ENCODE measurements around the gene RAPGEF3.

Gene RAPGEF3

DNA sequence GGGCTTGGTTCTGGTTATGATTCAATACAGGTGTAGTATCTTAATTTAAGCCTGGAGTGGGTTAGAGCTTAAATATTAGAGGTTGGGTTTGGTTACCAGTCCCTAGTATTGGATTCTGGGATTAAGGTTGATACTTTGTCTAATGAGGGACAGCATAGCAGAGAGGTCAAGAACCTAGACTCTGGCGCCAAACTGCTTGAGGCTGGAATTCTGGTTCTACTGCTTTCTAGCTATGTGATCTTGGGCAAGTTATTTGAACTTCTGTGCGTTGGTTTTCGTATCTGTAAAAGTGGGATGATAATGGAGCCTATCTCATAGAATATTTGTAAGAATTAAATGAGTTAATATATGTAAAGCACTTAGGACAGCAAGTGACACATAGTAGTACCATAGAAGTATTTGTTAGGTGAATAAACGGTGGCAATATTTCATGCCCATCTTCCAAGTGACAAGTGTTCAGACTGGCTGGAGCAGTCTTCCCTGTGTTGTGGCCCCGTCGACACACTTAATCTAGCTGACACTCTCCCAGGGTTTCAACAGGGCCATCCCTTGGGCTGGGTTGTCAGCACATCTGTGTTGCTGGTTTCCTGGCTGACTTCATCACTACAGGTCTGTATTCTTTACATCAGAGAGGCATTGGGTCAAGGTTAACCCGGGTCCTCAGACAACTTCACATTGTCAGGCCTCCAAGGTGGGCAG, 36.4 kb downstream of the RAPGEF3 start:
- DNase-seq (ENCODE audit: low read depth, low spot score): no peak

DNA sequence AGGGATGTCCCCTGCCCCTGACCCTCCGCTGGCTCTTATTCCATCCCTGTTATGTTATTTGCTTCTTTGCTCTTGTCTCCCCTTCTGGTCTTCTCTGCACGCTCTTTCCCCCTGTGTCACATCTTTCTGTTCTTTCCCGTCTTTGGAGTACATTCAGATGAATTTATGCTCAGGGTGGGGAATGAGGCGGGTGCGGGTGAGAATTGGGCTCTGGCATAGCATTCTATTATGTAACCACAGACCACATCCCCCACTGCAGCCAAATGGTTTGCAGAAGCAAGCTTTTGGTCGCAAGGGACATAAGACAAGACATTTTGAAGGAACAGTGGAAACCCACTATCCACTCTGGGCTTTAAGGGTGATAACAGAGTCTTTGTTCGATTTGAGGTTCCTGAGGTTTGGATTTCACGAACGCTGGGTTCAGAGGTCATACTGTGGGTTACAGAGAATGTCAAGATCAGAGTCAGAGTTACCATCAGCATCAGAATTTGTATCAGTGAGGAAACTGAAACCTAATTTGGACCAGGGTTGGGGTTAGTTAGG, 37.2 kb downstream of the RAPGEF3 start:
- DNase-seq (ENCODE audit: low read depth, low spot score): no peak

DNA sequence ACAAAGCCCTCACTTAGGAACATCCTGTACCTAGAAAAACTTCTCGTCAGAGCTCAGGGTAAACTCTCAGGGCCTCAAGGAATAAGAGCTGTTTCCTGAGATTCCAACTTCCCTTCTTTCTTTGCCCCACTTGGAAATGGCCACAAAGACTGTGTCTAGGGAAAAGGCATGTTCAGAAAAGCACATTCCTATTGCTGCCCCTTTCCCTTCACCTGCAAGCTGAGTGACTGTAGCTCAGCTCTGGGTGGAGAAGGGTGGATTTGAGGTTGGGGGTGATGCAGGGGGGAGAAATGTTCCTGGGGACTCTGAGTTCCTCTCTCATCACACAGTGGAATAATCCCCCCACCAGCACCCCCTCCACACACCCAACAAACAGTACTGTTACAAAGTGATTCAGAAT, 40.1 kb downstream of the RAPGEF3 start:
- DNase-seq (ENCODE audit: low read depth, low spot score): no peak

DNA sequence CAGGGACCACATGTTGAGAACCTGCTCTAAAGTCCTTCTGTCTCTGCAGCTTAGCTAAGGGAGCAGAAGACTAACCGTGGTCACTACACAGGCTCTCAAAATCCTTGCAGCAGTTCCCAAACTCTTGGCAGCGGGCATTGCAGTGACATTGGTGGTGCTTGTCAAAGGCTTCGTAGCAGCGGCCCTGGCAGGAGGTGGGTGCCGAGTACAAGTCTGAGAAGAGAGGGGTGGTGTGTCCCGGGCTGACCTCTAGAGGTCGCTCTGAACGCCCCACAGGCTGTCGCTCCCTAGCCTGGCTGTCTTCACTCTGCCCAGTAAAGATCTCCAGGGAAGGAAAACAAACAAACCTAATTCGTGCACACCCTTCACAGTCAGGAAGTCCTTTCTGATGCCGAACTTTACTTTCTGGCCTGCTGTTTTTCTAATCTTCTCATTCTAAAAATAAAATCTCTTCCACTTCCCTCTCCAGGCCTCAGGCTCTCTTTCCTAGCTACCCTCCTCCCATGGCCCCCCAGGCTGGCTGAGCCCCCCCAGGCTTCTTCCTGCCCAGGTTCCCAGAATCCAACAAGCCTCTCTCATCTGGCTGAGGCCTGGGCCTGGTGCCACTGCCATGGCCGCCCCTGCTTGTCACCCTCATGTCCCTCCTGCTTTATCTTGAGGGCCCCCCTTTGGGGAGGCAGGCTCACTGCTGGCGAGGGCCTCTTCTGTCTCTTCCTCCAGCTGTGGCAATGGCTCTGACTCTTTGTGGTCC, 41.1 kb downstream of the RAPGEF3 start:
- DNase-seq (ENCODE audit: low read depth, low spot score): peak; percentile 95

DNA sequence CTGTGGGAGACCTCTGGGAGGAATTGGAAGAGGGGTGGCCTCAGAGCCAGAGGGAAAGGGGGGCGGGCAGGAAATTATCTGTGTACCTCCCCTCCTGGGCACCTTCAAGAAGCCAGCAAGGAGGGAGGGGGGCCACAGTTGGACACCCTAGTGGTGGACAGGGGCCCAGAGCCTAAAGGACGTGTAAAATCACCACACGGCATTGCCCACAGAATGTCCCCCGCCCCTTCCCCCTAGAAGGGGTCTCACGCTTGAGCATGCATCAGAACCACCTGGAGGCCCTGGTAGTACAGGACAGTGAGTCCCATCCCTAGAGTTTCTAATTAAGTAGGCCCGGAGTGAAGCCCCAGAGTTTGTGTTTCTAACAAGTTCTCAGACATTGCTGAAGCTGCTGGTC, 41.6 kb downstream of the RAPGEF3 start:
- DNase-seq (ENCODE audit: low read depth, low spot score): no peak

DNA sequence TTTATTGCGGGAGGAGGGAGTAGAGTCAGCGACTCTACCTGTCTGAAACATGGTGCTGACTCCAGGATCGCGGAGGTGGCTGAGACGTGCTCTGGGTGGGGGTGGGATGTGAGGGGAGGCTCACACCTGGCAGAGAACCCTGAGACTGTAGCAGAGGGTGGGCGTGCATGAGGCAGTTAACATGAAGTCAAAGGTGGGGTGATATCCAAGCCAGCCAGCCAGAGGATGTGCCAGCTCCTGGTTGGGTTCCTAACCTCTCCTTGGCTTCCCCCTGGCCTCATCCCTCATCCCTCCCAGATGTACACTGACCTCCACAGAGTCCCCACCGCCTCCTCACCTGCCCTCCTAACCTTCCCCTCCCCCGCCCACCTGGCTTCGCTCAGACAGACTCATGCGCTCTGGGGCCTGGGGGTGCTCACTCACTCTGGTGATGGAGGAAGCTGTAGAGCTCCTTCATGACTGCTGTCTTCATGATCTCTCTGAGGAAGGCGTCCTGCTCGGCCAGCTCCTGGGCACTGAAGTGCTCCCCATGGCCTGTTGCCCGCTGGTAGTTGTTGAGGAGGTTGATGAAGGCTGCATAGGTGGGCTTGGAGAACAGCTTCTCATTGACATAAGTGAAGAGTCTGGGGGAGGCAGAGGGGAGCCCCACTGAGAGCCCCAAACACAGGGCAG, 42.7 kb downstream of the RAPGEF3 start:
- no peak for DNase-seq (ENCODE audit: low read depth, low spot score)

DNA sequence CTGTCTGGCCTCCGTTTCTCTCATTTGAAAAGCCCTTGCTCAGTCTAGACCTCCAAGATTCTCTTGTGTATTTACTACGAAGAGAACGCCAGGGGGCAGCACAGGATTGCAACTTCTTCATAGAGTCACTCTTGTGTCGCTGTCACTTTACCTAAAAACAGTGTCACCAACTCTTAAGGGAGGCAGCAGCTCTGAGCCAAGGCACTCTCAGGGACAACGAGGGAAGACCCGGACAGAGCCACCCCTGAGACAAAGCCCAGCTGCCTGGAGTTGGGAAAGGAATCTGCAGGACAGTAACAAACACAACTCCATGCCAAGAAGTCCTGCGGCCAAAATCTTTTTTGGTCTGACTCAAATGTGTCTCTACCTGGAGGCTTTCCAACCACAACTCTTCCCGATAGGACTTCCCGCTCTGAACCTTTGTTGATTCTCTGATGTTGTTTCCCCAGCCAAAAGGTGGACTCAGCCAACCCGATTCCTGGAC, 43.2 kb downstream of the RAPGEF3 start:
- DNase-seq (ENCODE audit: low read depth, low spot score): peak; percentile 70

DNA sequence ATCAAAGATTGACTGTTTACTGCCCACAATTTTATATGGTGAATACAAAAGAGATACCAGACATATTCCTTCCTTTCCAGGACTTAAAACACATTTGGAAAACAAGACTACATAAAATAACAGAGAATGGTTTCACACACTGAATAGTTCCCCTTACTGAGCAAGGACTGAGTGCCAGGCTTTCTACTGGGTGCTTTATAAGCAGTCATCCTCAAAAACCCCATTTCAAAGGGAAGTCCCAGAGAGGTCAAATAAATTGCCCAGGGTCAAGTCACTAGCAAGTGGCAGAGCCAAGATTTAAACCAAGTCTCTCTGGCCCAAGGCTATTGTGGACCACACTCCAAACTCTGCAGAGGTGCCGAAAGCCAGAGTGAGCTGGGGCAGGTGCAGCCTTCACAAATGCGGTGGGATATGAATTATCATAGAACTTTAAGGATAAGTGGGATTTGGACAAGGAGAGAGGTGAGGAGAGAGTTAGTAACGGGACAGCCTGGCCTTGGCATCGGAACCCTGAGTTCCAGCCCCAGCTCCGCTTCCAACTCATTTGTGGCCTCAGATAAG, 43.8 kb downstream of the RAPGEF3 start:
- DNase-seq (ENCODE audit: low read depth, low spot score): no peak

DNA sequence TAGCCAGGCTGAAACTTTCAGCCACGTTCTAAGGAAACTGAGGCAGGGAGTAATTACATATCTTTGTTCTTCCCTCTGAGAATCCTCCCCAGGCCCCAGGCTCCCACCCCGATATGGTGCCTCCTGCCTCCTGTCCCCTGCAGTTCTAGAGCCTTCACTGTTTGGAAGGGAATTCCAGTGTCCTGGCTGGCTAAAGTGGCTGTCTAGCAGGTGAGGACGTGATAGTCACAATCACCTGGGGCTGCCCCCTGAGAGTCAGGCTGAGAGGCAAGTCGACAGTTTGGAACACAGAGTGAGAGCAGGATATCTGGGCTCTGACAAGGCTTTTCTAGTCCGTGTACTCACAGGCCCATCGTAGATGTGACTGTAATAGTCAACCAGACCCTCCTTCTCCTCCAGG, 46.5 kb downstream of the RAPGEF3 start:
- no peak for DNase-seq (ENCODE audit: low read depth, low spot score)

DNA sequence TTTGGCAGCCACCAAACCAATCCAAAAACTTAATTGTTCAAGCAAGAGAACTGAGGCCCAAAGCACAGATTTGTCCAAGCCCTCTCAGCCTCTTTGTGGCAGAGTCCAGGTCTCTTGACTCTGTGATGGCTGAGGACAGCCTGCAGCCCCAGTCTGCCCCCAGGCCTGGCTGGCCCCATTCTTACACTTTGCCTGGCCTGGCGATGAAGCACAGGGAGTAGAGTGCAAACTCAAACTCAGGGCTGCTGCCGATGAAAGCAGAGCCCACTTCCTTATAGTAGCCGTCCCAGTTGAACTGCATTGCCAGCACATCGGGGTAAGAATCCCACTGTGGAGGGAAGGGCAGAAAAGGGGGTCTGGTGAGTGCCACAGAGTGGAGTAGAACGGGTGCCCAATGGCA, 47.2 kb downstream of the RAPGEF3 start:
- DNase-seq (ENCODE audit: low read depth, low spot score): no peak

DNA sequence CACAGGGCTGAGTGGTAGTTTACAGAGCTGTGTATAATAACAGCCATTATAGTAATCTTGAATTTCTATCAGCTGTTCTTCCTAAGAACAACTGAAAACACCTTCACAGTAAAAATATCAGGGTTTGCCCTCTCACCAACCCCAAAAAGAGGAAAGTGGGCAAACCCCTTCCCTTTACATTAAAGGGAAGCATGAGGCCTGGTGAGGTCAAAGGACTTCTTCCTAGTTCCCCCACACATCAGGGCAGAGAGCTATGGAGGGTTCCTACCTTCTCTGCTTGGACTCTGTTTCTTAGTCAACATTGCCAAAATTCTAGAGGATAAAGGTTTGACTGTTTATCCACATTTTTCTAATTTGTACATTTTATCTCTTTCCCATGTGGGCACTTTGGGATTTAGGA, 48.4 kb downstream of the RAPGEF3 start:
- no peak for DNase-seq (ENCODE audit: low read depth, low spot score)

DNA sequence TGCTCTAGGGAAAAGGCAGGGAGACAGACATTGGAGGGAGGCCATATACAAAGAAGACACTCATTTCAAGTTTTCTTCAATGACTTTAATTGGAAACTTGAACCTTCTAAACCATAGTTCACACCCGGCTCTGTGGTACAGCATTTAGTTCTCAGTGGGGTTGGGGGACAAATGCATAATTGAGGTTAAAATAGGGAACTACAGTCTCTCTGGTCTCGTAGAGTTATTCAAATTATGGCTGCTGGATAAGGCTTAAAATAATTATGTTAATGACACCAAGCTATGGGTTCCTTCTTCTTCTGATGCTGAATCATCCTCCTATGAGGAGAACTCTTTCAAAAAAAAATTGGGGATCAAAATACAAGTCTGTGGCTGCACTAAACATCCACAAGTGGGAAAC, 49.0 kb downstream of the RAPGEF3 start:
- no peak for DNase-seq (ENCODE audit: low read depth, low spot score)

DNA sequence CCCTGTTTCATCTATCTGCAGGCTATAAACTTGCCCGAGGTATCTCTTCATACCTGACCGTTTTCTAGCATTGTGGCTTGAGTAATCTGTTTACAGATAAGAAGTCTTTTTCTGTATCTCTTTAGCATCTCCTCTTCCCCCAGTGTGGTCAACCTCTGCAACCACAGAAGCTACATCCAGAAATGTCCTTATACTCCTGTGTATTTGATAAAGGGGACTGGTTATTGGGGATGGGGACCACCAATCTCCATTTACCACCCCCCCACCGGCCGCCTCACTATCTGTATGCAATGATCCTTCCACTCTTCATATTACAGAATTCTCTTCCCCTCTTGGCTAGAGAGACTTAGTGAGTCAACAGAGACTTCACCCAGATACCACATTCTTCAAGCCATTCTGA, 49.4 kb downstream of the RAPGEF3 start:
- DNase-seq (ENCODE audit: low read depth, low spot score): no peak

DNA sequence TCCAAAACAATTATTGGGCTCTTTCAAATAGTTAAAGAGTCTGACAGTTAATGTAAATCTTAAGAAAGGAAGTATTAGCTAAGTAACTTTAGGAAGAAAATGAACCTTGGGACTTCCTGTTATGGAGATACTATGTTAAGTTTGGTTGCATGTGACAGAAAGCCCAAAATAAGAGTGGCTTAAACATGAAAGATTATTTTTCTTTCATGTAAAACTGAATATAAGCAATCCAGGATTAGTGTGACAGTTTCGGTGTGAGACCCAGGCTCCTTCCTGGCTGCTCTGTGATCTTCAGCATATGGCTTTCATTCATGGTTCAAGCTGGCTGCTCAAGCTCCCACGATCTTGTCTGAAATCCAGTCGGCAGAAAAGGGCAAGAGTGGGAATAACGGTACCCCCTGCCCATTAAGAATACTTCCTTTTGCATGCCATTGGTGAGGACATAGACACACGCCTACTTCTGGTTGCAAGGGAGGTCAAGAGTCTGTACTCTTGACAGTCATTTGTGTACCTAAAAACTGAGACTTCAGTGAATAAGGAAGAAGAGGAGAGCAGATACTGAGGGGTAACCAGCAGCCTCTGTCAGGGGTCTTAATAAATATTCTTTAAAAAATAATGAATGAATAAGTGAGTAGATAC, 50.7 kb downstream of the RAPGEF3 start:
- DNase-seq (ENCODE audit: low read depth, low spot score): no peak

DNA sequence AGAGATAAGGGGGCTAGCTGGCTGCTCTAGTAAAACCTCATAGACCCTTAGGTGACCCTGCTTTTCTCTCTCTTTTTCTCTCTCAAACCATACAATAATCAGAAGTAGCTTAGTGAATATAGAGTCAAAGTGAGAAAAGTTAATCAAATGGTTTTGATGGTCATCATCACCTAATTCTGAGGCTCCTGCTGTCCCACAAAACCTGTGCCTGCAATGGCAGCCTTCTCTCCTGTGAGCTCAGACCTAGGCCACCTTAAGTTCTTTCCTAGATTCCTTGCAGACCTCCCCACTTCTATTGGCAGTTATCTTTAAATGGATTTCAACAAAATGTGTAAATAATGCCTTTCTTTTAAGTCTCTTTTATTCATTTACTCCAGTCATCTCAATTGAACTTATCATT, 51.3 kb downstream of the RAPGEF3 start:
- DNase-seq (ENCODE audit: low read depth, low spot score): no peak

DNA sequence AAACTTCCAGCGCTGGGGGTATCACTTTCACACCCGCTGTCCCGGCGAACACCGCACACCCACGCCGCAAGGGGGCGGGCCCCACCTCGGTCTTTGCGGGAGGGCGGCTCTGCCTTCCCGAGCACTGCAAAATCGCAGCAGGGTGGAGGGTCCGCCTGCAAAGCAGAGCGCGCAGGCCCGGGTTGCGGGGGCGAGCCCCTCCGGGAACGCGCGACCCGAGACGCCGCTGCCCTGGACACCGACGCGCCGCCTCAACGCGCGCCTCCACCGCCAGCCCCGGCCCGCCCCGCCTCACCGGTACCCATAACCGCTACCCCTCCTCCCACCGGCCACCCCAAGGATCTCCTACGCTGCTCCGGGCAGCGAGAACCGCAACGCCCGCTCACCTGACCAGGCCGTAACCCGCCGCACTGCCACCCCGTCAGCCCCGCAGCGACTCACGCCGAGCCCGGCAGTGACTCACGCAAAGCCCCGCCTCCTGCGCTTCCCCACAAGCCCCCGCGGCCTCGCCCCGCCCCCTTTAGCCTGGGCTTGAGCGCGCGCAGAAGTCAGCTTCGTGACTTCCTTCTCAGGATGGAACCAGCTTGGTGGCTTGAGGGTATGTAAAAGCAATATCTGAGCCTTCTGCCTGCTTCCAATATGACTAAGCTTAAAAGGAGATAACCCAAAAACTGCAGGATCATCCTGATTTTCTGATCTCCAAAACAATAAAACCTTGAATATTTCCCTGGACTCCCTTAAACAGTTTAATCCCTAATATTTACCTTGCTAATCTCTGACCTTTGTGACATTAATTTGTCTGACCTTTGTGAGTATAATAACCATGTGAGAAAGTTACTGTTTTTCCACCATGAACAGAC, 52.9 kb downstream of the RAPGEF3 start, which contains the start of gene RPAP3:
Gene RPAP3, minus strand, starts transcription at position 465 of the 860 bp plus-strand sequence. CDS start 3,190 bp downstream, outside the sequence.
- DNase-seq (ENCODE audit: low read depth, low spot score): peak; percentile 92

DNA sequence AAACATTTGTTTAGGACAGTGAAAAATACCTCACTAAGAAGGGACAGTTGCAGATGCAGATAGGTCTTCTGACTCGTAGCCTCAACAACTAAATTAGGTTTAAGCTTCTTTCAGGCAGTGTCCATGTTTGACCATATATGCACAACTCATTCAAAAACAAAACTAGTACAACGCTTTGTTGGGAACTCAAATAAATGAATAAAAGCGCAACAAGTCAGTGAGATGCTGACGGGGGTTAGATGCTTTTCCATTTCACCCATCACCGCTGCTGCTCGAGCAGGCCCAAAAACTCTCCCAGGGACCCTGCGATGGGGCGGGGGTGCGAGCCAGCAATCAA, 53.5 kb downstream of the RAPGEF3 start:
- DNase-seq (ENCODE audit: low read depth, low spot score): no peak

DNA sequence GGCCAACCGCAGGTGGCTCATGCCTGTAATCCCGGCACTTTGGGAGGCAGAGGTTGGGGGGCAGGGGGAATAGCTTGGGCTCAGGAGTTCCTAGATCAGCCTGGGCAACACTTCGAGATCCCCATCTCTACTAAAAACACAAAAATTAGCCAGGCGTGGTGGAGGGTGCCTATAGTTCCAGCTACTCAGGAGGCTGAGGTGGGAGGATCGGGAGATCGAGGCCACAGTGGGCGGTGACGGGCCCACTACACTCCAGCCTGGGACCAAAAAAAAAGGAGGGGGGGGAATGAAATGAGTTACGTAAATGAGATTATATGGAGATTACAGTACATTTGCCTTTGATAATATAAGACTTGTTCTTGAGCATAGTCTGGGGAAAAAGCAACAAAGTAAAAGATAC, 54.0 kb downstream of the RAPGEF3 start:
- DNase-seq (ENCODE audit: low read depth, low spot score): no peak

DNA sequence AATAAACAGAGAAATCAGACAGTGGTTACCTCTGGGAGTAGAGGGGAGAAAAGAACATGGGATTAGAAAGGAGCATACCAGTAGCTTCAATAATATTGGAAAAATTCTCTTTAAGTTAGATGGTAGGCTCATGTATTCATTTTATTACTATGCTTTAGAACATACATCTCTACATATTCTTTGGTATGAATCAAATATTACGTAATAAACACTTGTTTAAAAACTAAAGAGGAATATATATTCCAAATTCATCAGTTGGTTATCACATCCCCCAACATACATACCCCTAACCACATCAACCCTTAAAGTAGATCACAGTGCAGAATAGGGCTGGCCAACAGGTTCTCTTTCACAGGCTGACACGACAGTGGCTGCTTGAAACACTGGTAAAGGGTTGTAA, 58.4 kb downstream of the RAPGEF3 start:
- no peak for DNase-seq (ENCODE audit: low read depth, low spot score)

DNA sequence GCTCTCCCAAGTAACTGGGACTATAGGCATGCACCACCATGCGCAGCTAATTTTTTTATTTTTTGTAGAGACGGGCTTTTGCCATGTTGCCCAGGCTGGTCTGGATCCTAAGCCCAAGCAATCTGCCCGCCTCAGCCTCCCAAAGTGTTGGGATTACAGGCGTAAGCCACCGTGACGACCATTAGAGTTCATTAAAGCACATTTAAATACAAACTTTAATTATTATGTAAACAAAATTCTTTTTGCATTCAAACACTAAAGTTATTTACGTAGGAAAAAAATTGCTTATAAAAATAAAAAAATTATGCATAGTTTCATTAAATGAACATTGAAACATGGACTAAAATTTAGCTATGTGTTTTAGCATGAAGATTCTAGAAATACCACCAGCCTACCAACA, 60.0 kb downstream of the RAPGEF3 start:
- DNase-seq (ENCODE audit: low read depth, low spot score): no peak

DNA sequence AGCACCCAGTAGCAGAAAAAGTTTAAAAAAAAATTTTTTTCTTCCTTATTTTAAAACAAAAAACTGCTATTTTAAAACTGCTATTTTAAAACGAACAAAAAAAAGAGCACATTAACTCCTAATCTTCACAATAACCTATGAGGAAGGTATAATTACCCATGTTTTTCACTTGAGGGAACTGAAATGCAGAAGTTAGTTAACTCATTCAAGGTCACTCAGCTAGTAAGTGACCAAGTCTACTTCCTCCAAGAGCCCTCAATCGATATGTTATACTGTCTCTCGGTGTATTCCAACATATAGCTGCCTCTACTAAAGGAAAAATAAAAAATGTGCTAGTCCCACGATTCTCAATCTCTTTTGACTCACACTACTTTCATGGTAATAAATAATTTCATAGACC, 60.6 kb downstream of the RAPGEF3 start:
- DNase-seq (ENCODE audit: low read depth, low spot score): no peak
